Erythroblast (primary cell): Measurements from ENCODE around the gene SOX10.

Experiments used
- GATA1 ChIP-seq: IDR thresholded peaks from 2 replicates; pipeline ENCODE4 v1.6.1; 2011; ENCODE audit warnings: low read depth, mild to moderate bottlenecking, control low read depth, low read length, moderate library complexity
- POLR2A ChIP-seq: IDR thresholded peaks from 2 replicates; pipeline ENCODE4 v1.6.1; 2011; ENCODE audit warnings: mild to moderate bottlenecking, low read length

- TF ChIP-seq POLR2A (peak; percentile 73), GATA1 (no peak)
Observed at GRCh38 chr22:37953437-37954179, 30.7 kb downstream of the SOX10 start, which contains the start of the genes C22orf23 and POLR2F.
